T-cell (primary cell): ENCODE data around the gene KCNA3. TPM values are rescaled to one million over a fixed set of nuclear protein-coding genes. Genes with fewer than 3 reads are reported as not detected.

Experiments used
- total RNA-seq, 35 experiments: library from RNA in 6 of 35; stranded (reverse) in 6 of 35; fragments of 120-200 nt in 1 of 35; gene quantifications; one replicate each; pipeline versions ENCODE4 v1.2.1 to v1.2.4 and lab custom pipeline; 2013 to 2026

Gene KCNA3
- total RNA-seq, 5 donors from 2014 or later (not counting 1 experiment from before 2014, with no cell fraction given), result 101 to 125 (median 110) TPM

Other genes with a start within 250 kb of the KCNA3 start
- under 1 TPM in 1 of 5 donors, not detected in 4; 0.20 TPM for gene PROK1, start 223.8 kb downstream of the KCNA3 start, total RNA-seq
- gene KCNA10, start 155.8 kb downstream of the KCNA3 start, total RNA-seq, result not detected
- gene KCNA2, start 68.6 kb downstream of the KCNA3 start, total RNA-seq, result 1 to 10 TPM in 2 of 5 donors, under 1 TPM in 3; 0.46 to 2.7 (median 0.93) TPM
- 100 to 1,000 TPM; 288 to 405 (median 386) TPM for gene CD53, start 198.2 kb upstream of the KCNA3 start, total RNA-seq